CD14-positive monocyte (primary cell): ENCODE data around the gene CYLD. TPM values are rescaled to one million over a fixed set of nuclear protein-coding genes. Genes with fewer than 3 reads are reported as not detected.
A peak's percentile ranks its signal among the peaks of the same experiment; 100 is the strongest.

Source experiments
- DNase-seq, 3 donors: peaks; one replicate each; pipeline ENCODE4 v3.0.0-alpha.2; 2011 to 2022
- H2AFZ ChIP-seq: 2 replicates; pipeline ENCODE4 v1.6.0; 2012; ENCODE audit warnings: mild to moderate bottlenecking, low read depth, low read length, inconsistent platforms; ENCODE audit not compliant: insufficient read depth, poor library complexity, severe bottlenecking
- H3K27ac ChIP-seq, 2 donors: 1 replicate in 1 of 2; 2 replicates in 1 of 2; pipeline ENCODE4 v1.5.1; 2012 to 2013; ENCODE audit warnings: low read length in 2 of 2, control low read depth in 1 of 2, inconsistent platforms in 1 of 2, low read depth in 1 of 2, mild to moderate bottlenecking in 1 of 2
- H3K27me3 ChIP-seq, 2 donors: one replicate each; pipeline versions ENCODE4 v1.6.0 to v1.6.1; 2011 to 2013; ENCODE audit warnings: low read length in 2 of 2; ENCODE audit not compliant: control insufficient read depth in 2 of 2, insufficient read depth in 2 of 2
- H3K36me3 ChIP-seq, 2 donors: replicated peaks in 1 of 2; 1 replicate in 1 of 2; 2 replicates in 1 of 2; pipeline versions ENCODE4 v1.5.1 to v1.6.1; 2012 to 2013; ENCODE audit warnings: low read length in 2 of 2, control low read depth in 1 of 2, inconsistent platforms in 1 of 2, mild to moderate bottlenecking in 1 of 2; ENCODE audit not compliant: insufficient read depth in 2 of 2, control insufficient read depth in 1 of 2
- H3K4me1 ChIP-seq, 2 donors: 1 replicate in 1 of 2; 2 replicates in 1 of 2; pipeline versions ENCODE4 v1.5.1 to v1.6.1; 2012 to 2013; ENCODE audit warnings: low read length in 2 of 2, control low read depth in 1 of 2, inconsistent platforms in 1 of 2, mild to moderate bottlenecking in 1 of 2, moderate library complexity in 1 of 2; ENCODE audit not compliant: insufficient read depth in 2 of 2, control insufficient read depth in 1 of 2
- H3K4me2 ChIP-seq: replicated peaks from 2 replicates; pipeline ENCODE3; 2012; ENCODE audit warnings: low read length, moderate library complexity, mild to moderate bottlenecking; ENCODE audit not compliant: poor library complexity, severe bottlenecking; ENCODE audit errors: extremely low read depth
- H3K4me3 ChIP-seq, 3 experiments: fragments of 200-600 bp in 1 of 3; sonication (generic) in 1 of 3; replicated peaks in 1 of 3; 1 replicate in 2 of 3; 2 replicates in 1 of 3; pipeline ENCODE4 v1.5.1; 2011 to 2013; ENCODE audit warnings: low read length in 3 of 3, mild to moderate bottlenecking in 3 of 3, control low read depth in 2 of 3, low read depth in 2 of 3, inconsistent platforms in 1 of 3, moderate library complexity in 1 of 3
- H3K79me2 ChIP-seq: 2 replicates; pipeline ENCODE4 v1.6.0; 2012; ENCODE audit warnings: mild to moderate bottlenecking, control low read depth, inconsistent platforms, low read length, moderate library complexity; ENCODE audit not compliant: insufficient read depth
- H3K9ac ChIP-seq: 2 replicates; pipeline ENCODE4 v1.6.0; 2017; ENCODE audit warnings: low read length, mild to moderate bottlenecking; ENCODE audit not compliant: insufficient read depth, poor library complexity, severe bottlenecking
- H3K9me3 ChIP-seq, 2 donors: replicated peaks in 1 of 2; 1 replicate in 1 of 2; 2 replicates in 1 of 2; pipeline versions ENCODE4 v1.5.1 to v1.6.1; 2012 to 2013; ENCODE audit warnings: low read length in 2 of 2, control low read depth in 1 of 2; ENCODE audit not compliant: control insufficient read depth in 1 of 2, insufficient read depth in 1 of 2
- H4K20me1 ChIP-seq: 2 replicates; pipeline ENCODE4 v1.6.0; 2012; ENCODE audit warnings: mild to moderate bottlenecking, low read length, control low read depth, moderate library complexity; ENCODE audit not compliant: insufficient read depth
- H3K27ac Mint-ChIP-seq, 7 donors: one replicate each; pipeline ENCODE4 v1.8.0; 2020; ENCODE audit warnings: mild to moderate bottlenecking in 7 of 7, mixed read lengths in 7 of 7, moderate library complexity in 6 of 7, inconsistent platforms in 2 of 7
- H3K27me3 Mint-ChIP-seq, 3 donors: one replicate each; pipeline ENCODE4 v1.8.0; 2021 to 2022; ENCODE audit warnings: low read depth in 3 of 3, mild to moderate bottlenecking in 3 of 3, mixed read lengths in 3 of 3, moderate library complexity in 3 of 3, inconsistent platforms in 1 of 3
- H3K36me3 Mint-ChIP-seq, 2 donors: one replicate each; pipeline ENCODE4 v1.8.0; 2020; ENCODE audit warnings: mixed read lengths in 2 of 2, inconsistent platforms in 1 of 2, mild to moderate bottlenecking in 1 of 2
- H3K4me1 Mint-ChIP-seq: one replicate; pipeline ENCODE4 v1.8.0; 2020; ENCODE audit warnings: mild to moderate bottlenecking, mixed read lengths
- H3K4me3 Mint-ChIP-seq, 2 donors: one replicate each; pipeline ENCODE4 v1.8.0; 2020; ENCODE audit warnings: mild to moderate bottlenecking in 2 of 2, mixed read lengths in 2 of 2, moderate library complexity in 1 of 2
- H3K9me3 Mint-ChIP-seq, 7 donors: one replicate each; pipeline ENCODE4 v1.8.0; 2020 to 2022; ENCODE audit warnings: mixed read lengths in 7 of 7, mild to moderate bottlenecking in 6 of 7, moderate library complexity in 6 of 7, inconsistent platforms in 2 of 7
- CTCF ChIP-seq: fragments of 200-600 bp; IDR thresholded peaks from one replicate; pipeline ENCODE4 v1.8.0; 2022; ENCODE audit warnings: antibody characterized with exemption, mild to moderate bottlenecking
- WGBS: methylation state at CpG from one replicate; pipeline ENCODE4 v1.1.5; 2013; ENCODE audit warnings: missing lambda C conversion rate; ENCODE audit not compliant: insufficient coverage; 5-methylcytosine and 5-hydroxymethylcytosine counted together
- intact Hi-C, 2 donors: fragments of 100-400 bp; cut with micrococcal nuclease; formaldehyde crosslinking; loops; one replicate each; pipeline versions ENCODE4 v1.15.0 to v1.15.1; 2023
- polyA plus RNA-seq, 3 donors: library from polyadenylated mRNA; depleted of rRNA in 1 of 3; unstranded in 2 of 3; stranded (reverse) in 1 of 3; fragments of 300-500 nt in 2 of 3; fragments of >200 nt in 1 of 3; fragmentation: Illumina TruSeq in 2 of 3; gene quantifications; 1 replicate in 2 of 3; 2 replicates in 1 of 3; pipeline ENCODE4 v1.2.3, GENCODE V29; 2012 to 2021

The CYLD gene
- polyA plus RNA-seq, 3 donors: 32.1 to 57.9 (median 35.9) TPM

GRCh38 chr16:50697881-50698767, 43.8 kb upstream of the CYLD start:
- peaks cover 85% of the 10 kb centered on the region for H3K4me1 Mint-ChIP-seq
- H3K4me3 Mint-ChIP-seq: peak overlapping the region; percentile 79 to 89
- Histone ChIP-seq H2AFZ (no peak overlapping the region), H3K4me2 (peak overlapping the region; percentile 99), H4K20me1 (peaks cover 47% of the 10 kb centered on the region), H3K9ac (peak overlapping the region; percentile 95), H3K36me3 (peaks cover 32 to 44% of the 10 kb centered on the region in 2 donors), H3K27me3 (no peaks in the 10 kb centered on the region), H3K4me1 (peaks cover 69 to 90% of the 10 kb centered on the region in 2 donors), H3K27ac (peak overlapping the region; percentile 97 to 100), H3K9me3 (peaks cover 0 to under 1% of the 10 kb centered on the region in 2 donors), H3K79me2 (peaks cover 100% of the 10 kb centered on the region), H3K4me3 (peak overlapping the region in 2 of 3 experiments; percentile 14 to 95)
- DNase-seq: peak; percentile 69 to 92 (median 70)
- 46% methylated on average over 14 of the region's 19 CpGs for WGBS
- peaks cover 52 to 68% of the 10 kb centered on the region in 2 donors for H3K36me3 Mint-ChIP-seq
- H3K9me3 Mint-ChIP-seq: peaks cover 0 to 1% (median under 1%) of the 10 kb centered on the region in 7 donors
- H3K27me3 Mint-ChIP-seq: no peaks in the 10 kb centered on the region
- intact Hi-C loops: loop anchor here (1.0 to 10.0 kb wide), 3 partner anchors 13 to 423 kb away; partner anchors contain the start of gene CYLD (in 2 of the 2)
- H3K27ac Mint-ChIP-seq: peak overlapping the region; percentile 98 to 100 (median 99)
- no peak for TF ChIP-seq CTCF

GRCh38 chr16:50699326-50700159, 42.3 kb upstream of the CYLD start:
- Histone ChIP-seq H3K4me2 (no peak overlapping the region), H3K4me3 (peak overlapping the region in 1 of 3 experiments; percentile 2), H4K20me1 (peaks cover 57% of the 10 kb centered on the region), H3K9ac (peak overlapping the region; percentile 51), H3K27me3 (no peaks in the 10 kb centered on the region), H3K79me2 (peaks cover 100% of the 10 kb centered on the region), H3K4me1 (peaks cover 63 to 82% of the 10 kb centered on the region in 2 donors), H3K36me3 (peaks cover 40 to 58% of the 10 kb centered on the region in 2 donors), H2AFZ (no peak overlapping the region), H3K27ac (peak overlapping the region; percentile 97 to 100), H3K9me3 (peaks cover 9 to 13% of the 10 kb centered on the region in 2 donors)
- no peak for TF ChIP-seq CTCF
- Mint-ChIP-seq H3K9me3 (peaks cover 9 to 15% (median 15%) of the 10 kb centered on the region in 7 donors), H3K27ac (peak overlapping the region; percentile 98 to 100 (median 99)), H3K36me3 (peaks cover 64 to 82% of the 10 kb centered on the region in 2 donors), H3K4me1 (peaks cover 77% of the 10 kb centered on the region), H3K27me3 (peaks cover 0 to 2% (median 0%) of the 10 kb centered on the region in 3 donors), H3K4me3 (peak overlapping the region in 1 of 2 donors; percentile 31)
- WGBS: 49% methylated on average over 19 of the region's 19 CpGs
- peak; percentile 88 to 96 (median 90) for DNase-seq
- intact Hi-C loops: loop anchor here (5.0 to 10.0 kb wide), 2 partner anchors 43 to 425 kb away; partner anchors contain the start of gene CYLD (in 2 of the 2)
